HepG2 (cell line): ENCODE results near the gene PELI2. TPM values are rescaled to one million over a fixed set of nuclear protein-coding genes. Genes with fewer than 3 reads are reported as not detected.

Experiments used
- ATAC-seq: fragments of 200-7000 bp; cut with Tn5 transposase; 3 replicates; pipeline ENCODE4 v1.9.1; 2020; ENCODE audit warnings: mild to moderate bottlenecking, moderate library complexity
- BruUV-seq: library from RNA; stranded (reverse); fragments of 400-500 nt; replicated peaks from 2 replicates; lab custom pipeline; 2021; lab: Mats Ljungman, UMichigan
- CTCF ChIA-PET: fragments of 300-600 bp; formaldehyde crosslinking; extraction: SDS; loops from one replicate; lab custom pipeline; 2021; ENCODE audit warnings: low total read pairs, inconsistent platforms, low intra/inter-chr PET ratio; lab: Yijun Ruan, JAX
- POLR2A ChIA-PET: fragments of 350-600 bp; sonication (Branson Sonifier 250); formaldehyde crosslinking; loops from one replicate; lab custom pipeline; 2020; ENCODE audit warnings: antibody characterized with exemption, inconsistent platforms; lab: Yijun Ruan, JAX
- DNase-seq: peaks from one replicate; pipeline ENCODE4 v3.0.0-alpha.2; 2015; ENCODE audit warnings: low spot score
- FAIRE-seq: peaks from 3 replicates; lab custom pipeline; 2011; peaks lifted over from hg19 to GRCh38; lab: Jason Lieb, UNC
- H2AFZ ChIP-seq: one replicate; pipeline ENCODE4 v1.6.1; 2011; ENCODE audit warnings: low read length, inconsistent platforms
- H3K27ac ChIP-seq: fragments of 300-600 bp; 3 replicates; pipeline ENCODE4 v1.8.0; 2011; ENCODE audit warnings: mixed run types, mild to moderate bottlenecking, mixed read lengths, low read length, inconsistent platforms; ENCODE audit not compliant: insufficient read depth; ENCODE audit errors: extremely low read length
- H3K27me3 ChIP-seq, 2 experiments: fragments of 200-600 bp in 1 of 2; 2 replicates in 1 of 2; 3 replicates in 1 of 2; pipeline versions ENCODE4 v1.6.0 to v1.8.0; 2011; ENCODE audit warnings: low read length in 2 of 2, mild to moderate bottlenecking in 2 of 2, moderate library complexity in 2 of 2, inconsistent platforms in 1 of 2; ENCODE audit not compliant: insufficient read depth in 2 of 2, control insufficient read depth in 1 of 2
- H3K36me3 ChIP-seq, 2 experiments: fragments of 200-600 bp in 1 of 2; replicated peaks in 1 of 2; 2 replicates in 1 of 2; 3 replicates in 1 of 2; pipeline versions ENCODE4 v1.5.1 to v1.8.0; 2011; ENCODE audit warnings: low read length in 2 of 2, inconsistent platforms in 1 of 2; ENCODE audit not compliant: insufficient read depth in 2 of 2, control insufficient read depth in 1 of 2
- H3K4me1 ChIP-seq: 2 replicates; pipeline ENCODE4 v1.5.1; 2012; ENCODE audit warnings: low read length, inconsistent platforms; ENCODE audit not compliant: insufficient read depth
- H3K4me2 ChIP-seq: 2 replicates; pipeline ENCODE4 v1.6.0; 2011; ENCODE audit warnings: low read depth, low read length, inconsistent platforms
- H3K4me3 ChIP-seq, 3 experiments: fragments of 200-600 bp in 1 of 3; sonication (generic), shearing (Covaris generic) in 1 of 3; replicated peaks in 1 of 3; 2 replicates each; pipeline ENCODE4 v1.5.1; 2011 to 2016; ENCODE audit warnings: low read length in 3 of 3, inconsistent platforms in 2 of 3, low read depth in 2 of 3, mild to moderate bottlenecking in 2 of 3, control low read depth in 1 of 3, mixed read lengths in 1 of 3; ENCODE audit not compliant: insufficient read depth in 1 of 3
- H3K79me2 ChIP-seq: one replicate; pipeline ENCODE4 v1.6.1; 2011; ENCODE audit warnings: low read length, inconsistent platforms; ENCODE audit not compliant: insufficient read depth
- H3K9ac ChIP-seq: 2 replicates; pipeline ENCODE4 v1.6.0; 2011; ENCODE audit warnings: mild to moderate bottlenecking, low read depth, low read length, inconsistent platforms; ENCODE audit not compliant: insufficient read depth
- H3K9me3 ChIP-seq: 2 replicates; pipeline ENCODE4 v1.5.1; 2012; ENCODE audit warnings: mild to moderate bottlenecking, low read length
- H4K20me1 ChIP-seq: 2 replicates; pipeline ENCODE4 v1.6.0; 2011; ENCODE audit warnings: inconsistent platforms, mild to moderate bottlenecking, low read length, moderate library complexity; ENCODE audit not compliant: insufficient read depth
- CAMTA2 ChIP-seq: sonication (generic); formaldehyde crosslinking; IDR thresholded peaks from 2 replicates; pipeline ENCODE4 v1.4.0; 2020; ENCODE audit warnings: mild to moderate bottlenecking, missing genetic modification reagents, borderline replicate concordance
- MED8 ChIP-seq: sonication (generic); formaldehyde crosslinking; IDR thresholded peaks from 2 replicates; pipeline ENCODE4 v1.8.1; 2023; ENCODE audit warnings: mild to moderate bottlenecking, missing genetic modification reagents; ENCODE audit not compliant: insufficient replicate concordance
- MIER2 ChIP-seq: IDR thresholded peaks from 2 replicates; pipeline ENCODE4 v1.6.1; 2016; ENCODE audit warnings: missing biosample characterization, missing genetic modification reagents
- NFYB ChIP-seq: sonication (generic); formaldehyde crosslinking; IDR thresholded peaks from 2 replicates; pipeline ENCODE4 v1.4.0; 2020; ENCODE audit warnings: missing genetic modification reagents
- NONO ChIP-seq, 2 experiments: fragments of 450-650 bp in 1 of 2; sonication (generic) in 1 of 2; formaldehyde crosslinking in 1 of 2; IDR thresholded peaks in 1 of 2; conservative IDR thresholded peaks in 1 of 2; 2 replicates each; pipeline versions ENCODE4 v1.6.1 to v1.8.0; 2017 to 2022; ENCODE audit warnings: mild to moderate bottlenecking in 1 of 2, missing genetic modification reagents in 1 of 2, moderate library complexity in 1 of 2
- RBM39 ChIP-seq: fragments of 200-400 bp; formaldehyde crosslinking; IDR thresholded peaks from one replicate; pipeline ENCODE4 v1.6.1; 2018; ENCODE audit warnings: antibody characterized with exemption, mild to moderate bottlenecking, low read depth, low read length; ENCODE audit not compliant: poor library complexity, severe bottlenecking
- RNF2 ChIP-seq: fragments of 450-650 bp; conservative IDR thresholded peaks from 2 replicates; pipeline ENCODE4 v1.6.1; 2016; ENCODE audit warnings: low read depth
- SP140L ChIP-seq: sonication (generic); formaldehyde crosslinking; IDR thresholded peaks from 2 replicates; pipeline ENCODE4 v1.4.0; 2020; ENCODE audit warnings: missing genetic modification reagents, borderline replicate concordance
- XBP1 ChIP-seq: sonication (generic); formaldehyde crosslinking; IDR thresholded peaks from 2 replicates; pipeline ENCODE4 v1.5.0; 2020; ENCODE audit warnings: missing genetic modification reagents
- ZMAT3 ChIP-seq: sonication (generic); formaldehyde crosslinking; conservative IDR thresholded peaks from 2 replicates; pipeline ENCODE4 v1.7.0; 2021; ENCODE audit warnings: missing genetic modification reagents
- ZNF407 ChIP-seq: sonication (generic); formaldehyde crosslinking; IDR thresholded peaks from one replicate; pipeline ENCODE4 v1.5.1; 2020; ENCODE audit warnings: mild to moderate bottlenecking, missing genetic modification reagents; ENCODE audit errors: not compliant biosample characterization
- ZNF570 ChIP-seq: sonication (generic); formaldehyde crosslinking; IDR thresholded peaks from 2 replicates; pipeline ENCODE4 v1.4.0; 2020; ENCODE audit warnings: mild to moderate bottlenecking, missing genetic modification reagents, borderline replicate concordance
- ZNF614 ChIP-seq: IDR thresholded peaks from 2 replicates; pipeline ENCODE4 v1.6.1; 2018; ENCODE audit warnings: missing biosample characterization, missing genetic modification reagents, inconsistent platforms, borderline replicate concordance
- WGBS: methylation state at CpG from one replicate; pipeline ENCODE4 v1.1.6; 2017; ENCODE audit warnings: low lambda C conversion rate; 5-methylcytosine and 5-hydroxymethylcytosine counted together
- in situ Hi-C: cut with HindIII; loops from 2 replicates; pipeline ENCODE4 v1.10.0; 2017; ENCODE audit warnings: low pct_unique_long_range_greater_than_20kb; ENCODE audit not compliant: extremely low pct_ligation_motif_present
- intact Hi-C: fragments of 100-400 bp; cut with micrococcal nuclease; formaldehyde crosslinking; loops from one replicate; pipeline ENCODE4 v1.10.0; 2022; ENCODE audit not compliant: unreplicated experiment
- polyA plus RNA-seq, 8 experiments: library from polyadenylated mRNA; depleted of rRNA in 3 of 8; stranded (reverse) in 7 of 8; unstranded in 1 of 8; fragments of >200 nt; fragmentation: Illumina TruSeq in 4 of 8; extraction: Trizol in 4 of 8; gene quantifications; 2 replicates each; pipeline versions ENCODE4 v1.2.1 to v1.2.3, GENCODE V29; 2011 to 2016; ENCODE audit warnings: low read depth in 4 of 8, missing spikeins in 1 of 8, mixed read lengths in 1 of 8; ENCODE audit not compliant: insufficient read depth in 1 of 8
- total RNA-seq, 5 experiments: library from RNA; depleted of rRNA; stranded (reverse); fragments of >200 nt; fragmentation: Illumina TruSeq; extraction: Trizol; gene quantifications; 2 replicates each; pipeline ENCODE4 v1.2.3, GENCODE V29; 2016; ENCODE audit warnings: low read depth in 1 of 5
- TF ChIP-seq, protein P1 (sequence below): sonication (generic); formaldehyde crosslinking; IDR thresholded peaks from 2 replicates; pipeline ENCODE4 v1.8.1; 2023; ENCODE audit warnings: mild to moderate bottlenecking, moderate library complexity, missing genetic modification reagents

Gene PELI2
- total and polyA plus RNA-seq, 2 of the 13 experiments (the other 11 are each of a cell fraction or from before 2014, with no cell fraction given): 0.07 TPM; not detected in 1

- no peak overlapping the region for H3K4me2 ChIP-seq
- H3K27me3 ChIP-seq: no peaks in the 10 kb centered on the region; a peak in 2 of 5 replicates
- no peak for TF ChIP-seq XBP1 (CRISPR knock-in tag)
- no peak for TF ChIP-seq SP140L (CRISPR knock-in tag)
- TF ChIP-seq MIER2 (CRISPR knock-in tag): no peak
- TF ChIP-seq, protein P1, sequence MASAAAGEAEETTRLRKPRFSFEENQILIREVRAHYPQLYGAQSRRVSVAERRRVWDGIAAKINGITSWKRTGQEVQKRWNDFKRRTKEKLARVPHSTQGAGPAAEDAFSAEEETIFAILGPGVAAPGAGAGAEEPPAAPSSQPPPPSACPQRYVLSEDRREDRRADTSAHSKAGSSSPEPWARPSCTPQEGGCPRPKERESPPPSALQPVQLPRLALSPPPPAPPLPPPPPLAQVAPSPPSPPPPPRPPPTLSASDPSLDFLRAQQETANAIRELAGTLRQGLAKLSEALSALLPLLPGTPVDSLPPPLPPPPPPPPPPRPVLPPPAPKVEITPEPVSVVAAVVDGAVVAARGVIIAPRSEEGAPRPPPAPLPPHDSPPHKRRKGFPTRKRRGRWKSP (CRISPR knock-in tag): no peak
- TF ChIP-seq NONO (IDR thresholded peaks at IDR 0.05): no peak
- no peak for TF ChIP-seq NONO (CRISPR knock-in tag; conservative IDR thresholded peaks at IDR 0.05)
- TF ChIP-seq ZNF614 (CRISPR knock-in tag): no peak
- no peak for TF ChIP-seq ZMAT3
- no peak for TF ChIP-seq CAMTA2 (CRISPR knock-in tag)
- TF ChIP-seq ZNF407 (CRISPR knock-in tag): no peak
- TF ChIP-seq MED8 (CRISPR knock-in tag): no peak
- TF ChIP-seq ZNF570 (CRISPR knock-in tag): no peak
- TF ChIP-seq NFYB (CRISPR knock-in tag): no peak
- TF ChIP-seq RBM39: no peak
- TF ChIP-seq RNF2: no peak
- WGBS: 7% methylated on average over 3 of the region's 3 CpGs
- POLR2A ChIA-PET: no interaction called here
- H3K9ac ChIP-seq: no peak overlapping the region
- H3K27ac ChIP-seq: no peak overlapping the region
- H2AFZ ChIP-seq: no peak overlapping the region
- H4K20me1 ChIP-seq: no peaks in the 10 kb centered on the region
- H3K4me3 ChIP-seq: no peak overlapping the region
- H3K79me2 ChIP-seq: no peaks in the 10 kb centered on the region
- ATAC-seq (no peak), DNase-seq (no peak), FAIRE-seq (no peak)
- H3K36me3 ChIP-seq: no peaks in the 10 kb centered on the region
- CTCF ChIA-PET: no interaction called here
- no peaks in the 10 kb centered on the region for H3K9me3 ChIP-seq
- BruUV-seq: no TSS peak
- intact Hi-C loops: no loop called here
- in situ Hi-C loops: no loop called here
- no peaks in the 10 kb centered on the region for H3K4me1 ChIP-seq
Measured at GRCh38 chr14:56215180-56215579, 97.0 kb downstream of the PELI2 start.
